Sigmoid colon (tissue), 7 donors: Measurements from ENCODE around the gene FYN. TPM values are rescaled to one million over a fixed set of nuclear protein-coding genes. Genes with fewer than 3 reads are reported as not detected.

Source experiments
- DNase-seq: peaks from one replicate; pipeline ENCODE4 v3.0.0-alpha.2; 2019
- H3K27ac ChIP-seq, 4 donors: fragments of 200-600 bp; sonication (generic); one replicate each; pipeline ENCODE4 v1.5.1; 2016 to 2019; ENCODE audit warnings: mild to moderate bottlenecking in 1 of 4
- H3K27me3 ChIP-seq, 3 donors: fragments of 200-600 bp; sonication (generic); one replicate each; pipeline ENCODE4 v1.5.1; 2019; ENCODE audit warnings: mild to moderate bottlenecking in 1 of 3
- H3K36me3 ChIP-seq, 4 donors: fragments of 200-600 bp; sonication (generic); one replicate each; pipeline ENCODE4 v1.5.1; 2016 to 2019
- H3K4me1 ChIP-seq, 4 donors: fragments of 200-600 bp; sonication (generic); one replicate each; pipeline ENCODE4 v1.5.1; 2017 to 2019
- H3K4me3 ChIP-seq, 4 donors: fragments of 200-600 bp; sonication (generic); one replicate each; pipeline ENCODE4 v1.5.1; 2017 to 2019; ENCODE audit warnings: mild to moderate bottlenecking in 2 of 4, moderate library complexity in 1 of 4
- H3K9me3 ChIP-seq, 4 donors: fragments of 200-600 bp in 3 of 4; sonication (generic) in 3 of 4; one replicate each; pipeline versions ENCODE4 v1.5.1 to v1.6.1; 2013 to 2019
- EP300 ChIP-seq, 4 donors: sonication (generic); formaldehyde crosslinking; IDR thresholded peaks; one replicate each; pipeline ENCODE4 v1.6.1; 2017; ENCODE audit warnings: antibody characterized with exemption in 4 of 4
- POLR2A ChIP-seq, 2 donors: fragments of 450-650 bp; IDR thresholded peaks; one replicate each; pipeline ENCODE4 v1.6.1; 2016; ENCODE audit warnings: antibody characterized with exemption in 2 of 2, mild to moderate bottlenecking in 2 of 2, moderate library complexity in 2 of 2
- POLR2AphosphoS5 ChIP-seq, 4 donors: sonication (generic); formaldehyde crosslinking; IDR thresholded peaks; one replicate each; pipeline ENCODE4 v1.6.1; 2017; ENCODE audit warnings: antibody characterized with exemption in 4 of 4
- WGBS, 2 donors: extraction: QIAGEN DNeasy Blood & Tissue Kit; methylation state at CpG; one replicate each; pipeline ENCODE4 v1.1.7; 2013; 5-methylcytosine and 5-hydroxymethylcytosine counted together
- intact Hi-C: fragments of 100-400 bp; cut with DNase I; formaldehyde crosslinking; loops from one replicate; pipeline ENCODE4 v1.15.1; 2023
- polyA plus RNA-seq, 3 donors: library from polyadenylated mRNA; stranded (reverse); fragments of 200-250 nt; gene quantifications; one replicate each; pipeline ENCODE4 v1.2.3, GENCODE V29; 2013
- total RNA-seq, 4 donors: library from RNA; depleted of rRNA; stranded (reverse); fragments of >200 nt; gene quantifications; one replicate each; pipeline ENCODE4 v1.1.0, GENCODE V29; 2016
- TF ChIP-seq, protein P1 (sequence below), 4 experiments: fragments of 450-650 bp in 3 of 4; fragments of 200-600 bp in 1 of 4; IDR thresholded peaks; one replicate each; pipeline ENCODE4 v1.5.1; 2016 to 2019; ENCODE audit warnings: antibody characterized with exemption in 4 of 4, mild to moderate bottlenecking in 3 of 4, moderate library complexity in 2 of 4
- donor health status: healthy with polysubstance abuse.
- donor health status: Bipolar disorder and iron deficiency.
- donor health status: healthy.

Gene FYN
- total and polyA plus RNA-seq, 7 donors: 2.3 to 81.4 (median 56.9) TPM

DNA sequence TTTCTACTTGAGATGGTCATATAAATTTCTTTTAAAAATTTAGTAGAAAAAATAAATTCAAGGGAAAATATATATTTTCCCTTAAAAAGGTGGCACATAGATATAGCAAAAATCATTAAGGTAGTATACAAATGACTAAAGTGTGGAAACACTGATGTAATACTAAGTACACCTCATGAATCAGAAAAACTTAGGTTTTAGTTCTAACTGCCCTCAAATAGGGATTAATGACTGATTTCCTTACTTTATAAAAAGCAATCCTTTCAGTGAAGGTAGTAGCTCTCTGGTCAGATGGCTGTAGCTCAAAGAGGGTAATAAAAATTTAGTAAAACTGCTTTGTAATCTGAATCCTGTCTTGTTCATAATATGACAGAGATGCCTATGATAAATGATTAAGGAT lies 63.5 kb downstream of the FYN start:
- no peaks in the 10 kb centered on the region for H3K27me3 ChIP-seq
- H3K27ac ChIP-seq: no peak overlapping the region
- no peak overlapping the region for H3K4me3 ChIP-seq
- TF ChIP-seq POLR2AphosphoS5 (IDR thresholded peaks at IDR 0.05) (no peak), POLR2A (IDR thresholded peaks at IDR 0.05) (no peak), EP300 (IDR thresholded peaks at IDR 0.05) (no peak)
- TF ChIP-seq, protein P1, sequence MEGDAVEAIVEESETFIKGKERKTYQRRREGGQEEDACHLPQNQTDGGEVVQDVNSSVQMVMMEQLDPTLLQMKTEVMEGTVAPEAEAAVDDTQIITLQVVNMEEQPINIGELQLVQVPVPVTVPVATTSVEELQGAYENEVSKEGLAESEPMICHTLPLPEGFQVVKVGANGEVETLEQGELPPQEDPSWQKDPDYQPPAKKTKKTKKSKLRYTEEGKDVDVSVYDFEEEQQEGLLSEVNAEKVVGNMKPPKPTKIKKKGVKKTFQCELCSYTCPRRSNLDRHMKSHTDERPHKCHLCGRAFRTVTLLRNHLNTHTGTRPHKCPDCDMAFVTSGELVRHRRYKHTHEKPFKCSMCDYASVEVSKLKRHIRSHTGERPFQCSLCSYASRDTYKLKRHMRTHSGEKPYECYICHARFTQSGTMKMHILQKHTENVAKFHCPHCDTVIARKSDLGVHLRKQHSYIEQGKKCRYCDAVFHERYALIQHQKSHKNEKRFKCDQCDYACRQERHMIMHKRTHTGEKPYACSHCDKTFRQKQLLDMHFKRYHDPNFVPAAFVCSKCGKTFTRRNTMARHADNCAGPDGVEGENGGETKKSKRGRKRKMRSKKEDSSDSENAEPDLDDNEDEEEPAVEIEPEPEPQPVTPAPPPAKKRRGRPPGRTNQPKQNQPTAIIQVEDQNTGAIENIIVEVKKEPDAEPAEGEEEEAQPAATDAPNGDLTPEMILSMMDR (IDR thresholded peaks at IDR 0.05): no peak
- intact Hi-C loops: no loop called here
- H3K9me3 ChIP-seq: no peaks in the 10 kb centered on the region
- no peak for DNase-seq
- no peaks in the 10 kb centered on the region for H3K36me3 ChIP-seq
- peaks cover 0 to 23% (median 9%) of the 10 kb centered on the region in 4 donors for H3K4me1 ChIP-seq

DNA sequence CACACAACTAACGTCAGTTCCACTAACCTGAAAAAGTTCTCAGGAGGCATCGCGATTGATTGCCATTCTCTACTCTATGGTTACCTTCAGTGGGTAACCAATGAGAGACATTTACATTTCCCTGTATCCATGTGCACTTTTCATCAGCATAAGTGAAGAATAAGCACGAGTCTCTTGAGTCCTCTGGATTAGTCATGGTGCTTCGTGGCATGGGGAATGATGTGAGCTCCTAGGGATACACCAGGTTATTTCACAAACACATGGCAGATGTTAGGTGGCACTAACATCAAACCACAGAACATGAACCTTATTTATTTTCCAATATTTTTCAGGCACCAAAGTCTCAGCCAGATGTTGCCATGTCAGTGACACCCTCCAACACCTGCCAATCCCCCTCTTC lies 64.0 kb downstream of the FYN start:
- 86 to 91% methylated on average over 5 of the region's 5 CpGs for WGBS, 2 donors

DNA sequence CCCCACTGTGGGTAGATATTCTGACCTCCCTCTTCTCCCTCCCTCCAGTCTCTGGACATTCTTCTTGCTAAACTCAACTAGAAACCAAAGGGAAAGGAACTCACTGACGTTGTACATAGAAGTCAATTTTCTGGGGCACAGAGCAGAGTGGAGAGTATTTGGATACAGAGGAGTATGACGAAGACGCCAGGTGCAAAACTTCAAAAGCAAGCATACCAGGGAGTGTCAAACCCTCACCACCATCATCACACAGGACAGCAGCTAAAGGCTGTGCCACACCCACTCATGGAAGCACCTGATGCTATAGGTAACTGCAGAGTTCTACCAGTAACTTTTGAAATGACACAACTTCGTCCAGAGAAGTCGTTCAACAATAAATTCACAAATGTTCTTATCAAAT lies 64.8 kb downstream of the FYN start:
- DNase-seq: no peak
- Histone ChIP-seq H3K9me3 (no peaks in the 10 kb centered on the region), H3K4me3 (no peak overlapping the region), H3K27me3 (no peaks in the 10 kb centered on the region), H3K36me3 (no peaks in the 10 kb centered on the region), H3K27ac (no peak overlapping the region), H3K4me1 (peaks cover 0 to 36% (median 17%) of the 10 kb centered on the region in 4 donors)
- intact Hi-C loops: no loop called here
- TF ChIP-seq POLR2A (IDR thresholded peaks at IDR 0.05) (no peak), POLR2AphosphoS5 (IDR thresholded peaks at IDR 0.05) (no peak), EP300 (IDR thresholded peaks at IDR 0.05) (no peak)
- TF ChIP-seq, protein P1 (IDR thresholded peaks at IDR 0.05): no peak
- 42 to 60% methylated on average over 5 of the region's 5 CpGs for WGBS, 2 donors

More for the DNA sequence above, 64.0 kb downstream of the FYN start:
- no peak overlapping the region for H3K27ac ChIP-seq
- no peak for DNase-seq
- no peak overlapping the region for H3K4me3 ChIP-seq
- H3K9me3 ChIP-seq: no peaks in the 10 kb centered on the region
- peaks cover 0 to 28% (median 11%) of the 10 kb centered on the region in 4 donors for H3K4me1 ChIP-seq
- no peaks in the 10 kb centered on the region for H3K27me3 ChIP-seq
- TF ChIP-seq POLR2A (IDR thresholded peaks at IDR 0.05): no peak
- TF ChIP-seq POLR2AphosphoS5 (IDR thresholded peaks at IDR 0.05): no peak
- TF ChIP-seq, protein P1 (IDR thresholded peaks at IDR 0.05): no peak
- TF ChIP-seq EP300 (IDR thresholded peaks at IDR 0.05): no peak
- H3K36me3 ChIP-seq: no peaks in the 10 kb centered on the region
- intact Hi-C loops: no loop called here

DNA sequence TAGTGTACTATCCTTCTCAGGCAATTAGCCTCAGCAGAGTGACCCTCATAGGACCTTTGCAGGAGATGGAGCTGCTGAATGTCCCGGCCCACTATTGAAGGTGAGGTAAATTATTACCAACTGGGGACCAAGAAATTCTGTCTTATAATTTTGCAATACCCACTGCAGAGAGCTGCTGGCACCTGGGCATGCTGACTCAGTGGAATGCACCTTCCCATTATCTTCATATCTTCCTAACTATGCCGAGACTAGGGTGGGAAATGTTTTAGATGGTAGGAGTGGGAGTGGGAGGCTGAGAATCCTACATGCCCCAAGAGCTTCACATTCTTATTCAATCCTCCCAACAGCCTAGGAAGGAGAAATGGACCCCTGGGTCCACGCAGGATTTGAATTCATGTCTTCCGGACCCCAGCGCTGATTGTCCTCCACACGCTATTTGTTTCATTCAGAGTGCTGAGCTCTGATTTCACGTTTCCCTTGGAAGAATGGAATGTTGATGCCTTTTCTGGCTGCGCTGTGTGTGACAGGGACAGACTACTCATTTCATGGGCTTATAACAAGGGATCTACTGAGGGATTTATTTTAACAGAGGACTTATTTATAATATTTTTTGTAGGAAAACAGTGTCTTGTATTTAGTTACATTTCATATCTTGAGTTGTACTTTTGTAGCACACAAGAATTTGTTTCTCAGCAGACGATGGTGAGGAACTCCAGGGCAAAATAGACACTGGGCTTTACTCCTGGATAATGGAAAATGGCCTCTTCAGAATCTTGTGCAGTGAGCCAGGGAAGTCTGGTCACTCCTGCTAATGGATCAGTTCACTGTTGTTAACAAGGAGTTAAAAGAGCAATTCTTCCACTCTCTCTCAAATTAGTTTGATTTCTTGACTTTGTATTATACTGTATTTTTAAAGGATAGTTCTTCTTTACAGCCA lies 66.4 kb downstream of the FYN start:
- Histone ChIP-seq H3K36me3 (no peaks in the 10 kb centered on the region), H3K9me3 (no peaks in the 10 kb centered on the region), H3K27ac (peak overlapping the region in 1 of 4 donors; percentile 15), H3K4me3 (no peak overlapping the region), H3K4me1 (peaks cover 0 to 36% (median 14%) of the 10 kb centered on the region in 4 donors), H3K27me3 (no peaks in the 10 kb centered on the region)
- TF ChIP-seq, protein P1 (IDR thresholded peaks at IDR 0.05): no peak
- TF ChIP-seq POLR2AphosphoS5 (IDR thresholded peaks at IDR 0.05) (no peak), POLR2A (IDR thresholded peaks at IDR 0.05) (no peak), EP300 (IDR thresholded peaks at IDR 0.05) (no peak)
- WGBS, 2 donors: 91% methylated on average over 9 of the region's 9 CpGs
- DNase-seq: no peak
- intact Hi-C loops: no loop called here
